Ovary (tissue), 3 donors: ENCODE data around the gene FAM107A.

ENCODE experiments used
- CTCF ChIP-seq, 3 donors: fragments of 450-650 bp in 2 of 3; fragments of 200-600 bp in 1 of 3; IDR thresholded peaks; one replicate each; pipeline versions ENCODE4 v1.5.1 to v1.8.0; 2016 to 2022; ENCODE audit warnings: antibody characterized with exemption in 3 of 3, mild to moderate bottlenecking in 1 of 3
- POLR2A ChIP-seq: fragments of 450-650 bp; IDR thresholded peaks from one replicate; pipeline ENCODE4 v1.6.1; 2017; ENCODE audit warnings: antibody characterized with exemption, mild to moderate bottlenecking, moderate library complexity
- donor health status: DM: no; HTN: no; CAD: no.

DNA sequence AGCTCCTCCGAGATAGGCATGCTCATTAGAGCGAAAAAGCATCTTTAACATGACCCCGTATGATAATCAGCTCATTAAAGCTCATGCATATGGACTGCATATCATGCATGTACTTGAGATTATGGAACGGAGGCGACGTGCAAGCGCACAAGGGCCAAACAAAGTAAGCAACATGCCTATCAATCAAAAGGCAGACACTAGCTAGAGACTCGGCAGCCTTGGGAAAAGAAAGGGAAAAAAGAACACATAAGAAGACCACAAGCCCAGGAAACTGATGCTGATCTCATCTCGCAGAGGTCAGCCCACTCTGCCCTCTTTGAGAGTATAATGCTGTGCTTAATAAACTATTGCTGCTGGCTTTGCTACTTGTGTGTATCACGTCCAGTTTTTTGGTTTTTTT, 37.6 kb downstream of the FAM107A start:
- TF ChIP-seq CTCF (IDR thresholded peaks at IDR 0.05) (no peak), POLR2A (no peak)
